ENCODE measurements around the gene SRSF3. TPM values are rescaled to one million over a fixed set of nuclear protein-coding genes. Genes with fewer than 3 reads are reported as not detected.

The SRSF3 gene
- total and polyA plus RNA-seq, 7 donors, result 101 to 292 (median 144) TPM

- no peaks in the 10 kb centered on the region for H3K9me3 ChIP-seq
Observed at GRCh38 chr6:36636687-36637418, 42.7 kb downstream of the SRSF3 start.

GRCh38 chr6:36638579-36638978 is 44.4 kb downstream of the SRSF3 start:
- DNase-seq, result no peak
- intact Hi-C loops (cut with DNase I), result no loop called here
- H3K4me1 ChIP-seq, result peaks cover 0 to 19% (median 18%) of the 10 kb centered on the region in 4 donors
- H3K27me3 ChIP-seq, result no peaks in the 10 kb centered on the region
- H3K4me3 ChIP-seq, result no peak overlapping the region
- H3K9me3 ChIP-seq, result no peaks in the 10 kb centered on the region
- TF ChIP-seq EP300 (IDR thresholded peaks at IDR 0.05) (no peak), CTCF (IDR thresholded peaks at IDR 0.05) (no peak), POLR2AphosphoS5 (IDR thresholded peaks at IDR 0.05) (no peak), POLR2A (IDR thresholded peaks at IDR 0.05) (no peak)
- no peaks in the 10 kb centered on the region for H3K36me3 ChIP-seq
- 96 to 100% methylated on average over 3 of the region's 3 CpGs for WGBS, 2 donors
- no peak overlapping the region for H3K27ac ChIP-seq

More at GRCh38 chr6:36636687-36637418, 42.7 kb downstream of the SRSF3 start:
- no peak overlapping the region for H3K27ac ChIP-seq
- no peak overlapping the region for H3K4me3 ChIP-seq
- 84% methylated on average over 12 of the region's 12 CpGs for WGBS, 2 donors
- no peak for DNase-seq
- peaks cover 0 to 12% (median 9%) of the 10 kb centered on the region in 4 donors for H3K4me1 ChIP-seq
- TF ChIP-seq EP300 (IDR thresholded peaks at IDR 0.05) (no peak), CTCF (IDR thresholded peaks at IDR 0.05) (no peak), POLR2AphosphoS5 (IDR thresholded peaks at IDR 0.05) (no peak), POLR2A (IDR thresholded peaks at IDR 0.05) (no peak)
- no peaks in the 10 kb centered on the region for H3K27me3 ChIP-seq
- intact Hi-C loops (cut with DNase I), result no loop called here
- no peaks in the 10 kb centered on the region for H3K36me3 ChIP-seq

- no peaks in the 10 kb centered on the region for H3K27me3 ChIP-seq
- intact Hi-C loops (cut with DNase I), result no loop called here
- TF ChIP-seq POLR2AphosphoS5 (IDR thresholded peaks at IDR 0.05) (no peak), EP300 (IDR thresholded peaks at IDR 0.05) (no peak), CTCF (IDR thresholded peaks at IDR 0.05) (no peak), POLR2A (IDR thresholded peaks at IDR 0.05) (no peak)
- H3K4me3 ChIP-seq, result no peak overlapping the region
- no peak overlapping the region for H3K27ac ChIP-seq
- no peaks in the 10 kb centered on the region for H3K36me3 ChIP-seq
- H3K4me1 ChIP-seq, result peaks cover 0 to 17% (median 17%) of the 10 kb centered on the region in 4 donors
- DNase-seq, result no peak
- 88 to 89% methylated on average over 11 of the region's 11 CpGs for WGBS, 2 donors
- no peaks in the 10 kb centered on the region for H3K9me3 ChIP-seq
Observed at GRCh38 chr6:36639171-36639808, 45.1 kb downstream of the SRSF3 start.

- intact Hi-C loops (cut with DNase I), result no loop called here
- 24 to 68% methylated on average over 3 of the region's 3 CpGs for WGBS, 2 donors
Observed at GRCh38 chr6:36641543-36641942, 47.4 kb downstream of the SRSF3 start.

More at GRCh38 chr6:36641543-36641942, 47.4 kb downstream of the SRSF3 start:
- H3K4me3 ChIP-seq, result no peak overlapping the region
- TF ChIP-seq CTCF (IDR thresholded peaks at IDR 0.05) (no peak), EP300 (IDR thresholded peaks at IDR 0.05) (no peak)
- peaks cover 0 to 14% (median 14%) of the 10 kb centered on the region in 4 donors for H3K4me1 ChIP-seq
- no peaks in the 10 kb centered on the region for H3K9me3 ChIP-seq
- no peak overlapping the region for H3K27ac ChIP-seq
- H3K36me3 ChIP-seq, result no peaks in the 10 kb centered on the region
- no peak for DNase-seq
- no peaks in the 10 kb centered on the region for H3K27me3 ChIP-seq

Measured in sigmoid colon (tissue), 7 donors.